Muscle layer of colon (tissue), 2 donors: ENCODE data around the gene EVX1.

Experiments used
- H3K27ac ChIP-seq: one replicate; pipeline ENCODE4 v1.7.0; 2013; ENCODE audit warnings: low read depth, mild to moderate bottlenecking, low read length, moderate library complexity
- H3K27me3 ChIP-seq, 2 donors: one replicate each; pipeline ENCODE4 v1.7.0; 2013; ENCODE audit warnings: low read length in 2 of 2, mild to moderate bottlenecking in 2 of 2; ENCODE audit not compliant: insufficient read depth in 2 of 2, control insufficient read depth in 1 of 2
- H3K36me3 ChIP-seq: one replicate; pipeline ENCODE4 v1.7.0; 2013; ENCODE audit warnings: mild to moderate bottlenecking, low read length; ENCODE audit not compliant: insufficient read depth
- H3K4me1 ChIP-seq: one replicate; pipeline ENCODE4 v1.7.0; 2013; ENCODE audit warnings: mild to moderate bottlenecking, low read length; ENCODE audit not compliant: insufficient read depth
- H3K4me3 ChIP-seq, 2 donors: one replicate each; pipeline ENCODE4 v1.7.0; 2013; ENCODE audit warnings: low read length in 2 of 2, low read depth in 1 of 2, mild to moderate bottlenecking in 1 of 2, moderate library complexity in 1 of 2
- H3K9ac ChIP-seq: one replicate; pipeline ENCODE4 v1.7.0; 2013; ENCODE audit warnings: low read length
- H3K9me3 ChIP-seq: one replicate; pipeline ENCODE4 v1.7.0; 2013; ENCODE audit warnings: mild to moderate bottlenecking, low read length
- donor health status: abdominal sarcoma.
- donor health status: Adenocarcinoma of cecum.

The EVX1 gene

DNA sequence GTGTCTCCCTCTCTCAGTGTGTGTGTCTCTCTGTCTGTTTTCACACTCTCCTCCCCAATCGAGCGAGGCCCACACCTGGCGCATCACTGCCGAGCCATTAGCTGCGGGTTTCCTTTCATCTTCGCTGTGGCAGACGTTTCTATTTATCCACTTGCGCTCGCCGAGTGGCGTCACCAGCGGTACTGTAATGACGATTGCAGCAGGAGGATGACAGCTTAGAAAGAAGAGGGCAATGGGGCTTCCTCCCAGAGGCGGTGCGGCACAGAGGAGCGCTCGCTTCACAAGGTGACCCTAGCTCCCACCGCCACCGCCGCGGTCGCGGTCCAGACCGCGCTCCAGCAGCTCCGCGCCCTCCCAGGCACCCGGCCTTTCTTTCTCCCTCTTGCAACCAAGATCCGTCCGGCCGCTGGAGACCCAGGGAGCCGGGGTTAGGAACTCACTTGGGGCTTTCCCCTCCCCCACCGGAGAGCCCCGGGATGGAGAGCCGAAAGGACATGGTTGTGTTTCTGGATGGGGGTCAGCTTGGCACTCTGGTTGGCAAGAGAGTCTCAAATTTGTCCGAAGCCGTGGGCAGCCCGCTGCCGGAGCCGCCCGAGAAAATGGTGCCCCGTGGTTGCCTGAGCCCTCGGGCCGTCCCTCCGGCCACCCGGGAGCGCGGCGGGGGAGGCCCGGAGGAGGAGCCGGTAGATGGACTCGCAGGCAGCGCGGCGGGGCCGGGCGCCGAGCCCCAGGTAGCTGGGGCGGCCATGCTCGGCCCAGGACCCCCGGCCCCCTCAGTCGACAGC, at the start of gene EVX1:
Gene EVX1 (plus strand): TSS at position 248 of the 785 bp plus-strand sequence. CDS start 229 bp downstream, at position 477.
- Histone ChIP-seq H3K27ac (no peak within 1 kb of the TSS), H3K4me3 (peak within 1 kb of the TSS; percentile 16 to 21)

DNA sequence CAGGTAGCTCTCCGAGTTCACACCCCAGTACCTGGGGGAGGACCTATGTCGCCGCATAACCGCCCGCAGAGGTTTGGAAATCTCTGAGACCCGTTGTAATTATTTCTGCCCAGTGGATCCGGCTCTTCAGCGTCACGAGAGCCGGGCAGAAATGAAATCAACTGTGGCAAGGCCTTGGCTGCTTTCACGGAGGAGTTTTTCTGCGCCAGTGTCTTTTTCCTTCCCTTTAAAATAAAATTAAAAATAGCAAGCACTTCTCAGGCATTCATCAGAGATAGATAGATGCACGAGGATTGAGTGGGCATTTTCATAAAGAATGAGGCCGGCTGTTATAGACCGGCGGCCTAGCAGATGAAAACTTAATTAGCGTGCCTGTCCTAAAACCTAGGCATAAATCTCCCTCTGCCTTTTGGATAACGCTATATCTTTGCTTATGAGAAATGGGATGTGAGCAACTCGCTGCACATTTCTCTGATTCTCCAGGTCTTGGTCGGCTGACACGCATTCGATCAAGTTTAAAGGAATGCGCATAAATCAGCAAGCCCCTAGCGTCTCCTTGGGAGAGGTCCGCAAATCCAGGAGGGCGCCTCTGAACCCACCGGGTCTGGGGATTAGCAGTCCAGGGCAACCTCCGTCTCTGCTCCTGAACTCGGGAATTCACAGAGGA, 49.1 kb upstream of the EVX1 start:
- Histone ChIP-seq H3K27me3 (peaks cover 13 to 15% of the 10 kb centered on the region in 2 donors), H3K9me3 (no peaks in the 10 kb centered on the region), H3K4me3 (peak overlapping the region; percentile 75 to 92), H3K4me1 (peaks cover 20% of the 10 kb centered on the region), H3K27ac (peak overlapping the region; percentile 97), H3K9ac (peak overlapping the region; percentile 94), H3K36me3 (no peaks in the 10 kb centered on the region)

More for the DNA sequence above, at the start of gene EVX1:
- no peaks in the 10 kb centered on the region for H3K9me3 ChIP-seq
- no peaks in the 10 kb centered on the region for H3K36me3 ChIP-seq
- H3K9ac ChIP-seq, result no peak within 1 kb of the TSS
- peaks cover 40% of the 10 kb centered on the region for H3K4me1 ChIP-seq
- H3K27me3 ChIP-seq, result peaks cover 97 to 100% of the 10 kb centered on the region in 2 donors

DNA sequence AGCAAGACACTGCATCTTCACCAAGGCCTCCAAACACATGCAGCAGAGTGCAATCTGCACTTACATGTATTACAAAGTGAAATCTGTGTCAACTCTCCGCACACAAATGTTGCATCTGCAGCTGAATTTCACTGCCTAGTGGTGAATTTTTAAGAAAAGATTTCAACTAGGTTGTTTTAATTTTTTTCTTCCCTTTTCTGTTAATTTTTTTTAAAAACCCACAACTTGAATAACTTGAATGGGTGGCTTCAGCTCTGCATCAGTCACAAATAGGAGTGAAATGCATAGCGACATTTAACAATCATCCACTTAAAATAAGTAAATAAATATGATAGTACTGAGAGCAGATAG, 48.6 kb upstream of the EVX1 start:
- H3K4me3 ChIP-seq, result peak overlapping the region; percentile 75 to 92
- peaks cover 20% of the 10 kb centered on the region for H3K4me1 ChIP-seq
- peaks cover 12 to 20% of the 10 kb centered on the region in 2 donors for H3K27me3 ChIP-seq
- H3K27ac ChIP-seq, result peak overlapping the region; percentile 97
- no peaks in the 10 kb centered on the region for H3K9me3 ChIP-seq
- peak overlapping the region; percentile 94 for H3K9ac ChIP-seq
- no peaks in the 10 kb centered on the region for H3K36me3 ChIP-seq

DNA sequence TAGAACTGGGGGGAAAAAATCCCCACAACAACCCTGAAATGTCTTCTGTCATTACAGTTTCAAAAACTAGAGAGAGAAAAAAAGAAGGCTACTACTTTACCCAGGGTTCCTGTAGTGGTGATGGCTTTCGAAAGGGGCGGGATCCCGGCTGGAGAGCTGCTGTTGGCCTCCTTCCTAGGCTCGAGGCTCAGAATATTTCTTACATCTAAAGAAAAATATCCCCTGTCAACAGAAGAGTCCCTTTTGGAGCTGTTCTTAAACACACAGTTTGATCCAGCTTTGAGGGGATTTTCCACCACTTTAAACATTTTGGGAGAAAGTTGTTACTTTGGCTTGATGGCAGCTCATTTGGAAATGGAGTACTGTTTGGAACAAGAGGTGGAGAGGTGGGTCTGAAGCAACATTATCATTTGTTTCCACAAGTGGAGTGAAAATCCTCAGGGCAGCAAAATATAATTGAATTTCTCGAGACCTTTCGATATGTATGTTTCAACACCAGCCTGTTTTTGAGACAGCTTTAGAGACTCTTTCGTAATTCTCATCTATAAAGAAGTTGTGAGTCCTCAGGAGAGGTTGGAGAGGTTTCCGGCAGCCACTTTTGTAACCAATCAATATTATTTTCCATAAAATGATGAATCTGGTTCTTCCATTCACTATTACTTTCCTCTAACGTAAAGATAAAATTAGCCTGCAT, 47.8 kb upstream of the EVX1 start:
- Histone ChIP-seq H3K27ac (peak overlapping the region; percentile 97), H3K4me1 (peaks cover 15% of the 10 kb centered on the region), H3K9me3 (no peaks in the 10 kb centered on the region), H3K36me3 (no peaks in the 10 kb centered on the region), H3K27me3 (peaks cover 12 to 23% of the 10 kb centered on the region in 2 donors), H3K9ac (peak overlapping the region; percentile 94), H3K4me3 (peak overlapping the region; percentile 9 to 92)

DNA sequence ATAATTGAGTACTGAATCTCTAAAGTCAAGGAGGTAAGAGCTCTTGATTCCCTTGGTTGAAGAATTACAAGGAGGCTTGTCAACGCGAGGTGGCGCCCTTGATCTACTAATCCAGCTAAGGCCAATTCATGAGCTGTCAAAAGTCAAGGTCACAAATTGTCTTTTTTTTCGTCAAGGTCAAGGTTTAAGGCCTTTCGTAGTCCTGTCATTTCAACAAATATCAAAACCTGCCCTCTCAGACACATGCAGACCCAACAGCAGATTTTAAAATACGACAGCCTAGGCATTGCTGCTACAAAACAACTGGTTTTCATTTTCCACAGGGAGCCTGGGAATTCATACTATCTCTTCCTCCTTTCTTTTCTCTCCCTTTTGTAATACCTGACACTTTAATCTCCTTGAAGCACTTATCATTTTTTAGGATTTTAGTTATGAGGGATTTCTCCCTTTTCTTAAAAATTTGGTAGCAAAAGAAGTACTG, 46.3 kb upstream of the EVX1 start:
- Histone ChIP-seq H3K27ac (peak overlapping the region; percentile 57), H3K9me3 (no peaks in the 10 kb centered on the region), H3K9ac (no peak overlapping the region), H3K4me1 (peaks cover 12% of the 10 kb centered on the region), H3K36me3 (no peaks in the 10 kb centered on the region), H3K4me3 (peak overlapping the region; percentile 2 to 86), H3K27me3 (peaks cover 21 to 36% of the 10 kb centered on the region in 2 donors)

DNA sequence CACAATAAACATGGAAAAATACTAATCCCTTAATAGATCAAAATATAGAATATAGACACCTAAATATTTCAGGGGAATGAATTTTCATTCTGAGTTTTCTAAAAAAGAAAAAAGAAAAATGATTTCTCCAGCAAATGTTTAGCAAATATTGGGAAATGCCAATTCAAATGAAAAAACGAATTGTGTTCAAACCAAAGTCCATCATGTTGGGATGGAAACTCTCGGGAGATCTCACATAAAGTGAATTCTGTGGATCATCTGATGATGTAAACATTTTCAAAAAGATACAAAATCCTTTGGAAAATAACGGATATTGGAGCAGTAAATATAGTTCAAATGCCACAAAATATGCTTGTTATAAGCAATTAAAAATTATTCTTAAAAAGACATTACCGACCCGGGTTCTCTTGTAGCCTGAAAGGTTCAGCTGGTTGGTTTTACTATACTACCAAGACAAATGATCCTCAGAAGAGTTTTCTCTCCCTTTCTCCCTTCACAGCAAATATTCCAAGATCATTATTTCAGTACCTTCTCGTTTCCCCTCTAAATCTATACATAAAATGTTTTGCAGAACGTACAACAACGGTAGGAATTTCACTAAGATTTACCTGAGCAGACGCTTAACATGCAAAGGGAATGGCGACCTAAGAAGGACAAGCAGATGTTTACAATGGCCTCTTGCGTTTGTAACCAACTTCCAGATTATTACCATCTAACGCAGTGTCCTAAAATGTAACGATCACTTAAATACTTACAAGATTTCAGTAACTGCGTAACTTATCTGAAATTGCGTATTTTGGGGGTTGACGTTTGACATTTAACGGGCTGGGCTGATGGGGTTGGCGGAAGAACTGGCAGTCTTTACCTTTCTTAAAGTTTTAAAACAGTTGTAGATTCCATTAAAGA, 45.2 kb upstream of the EVX1 start:
- H3K9me3 ChIP-seq, result no peaks in the 10 kb centered on the region
- H3K4me3 ChIP-seq, result peak overlapping the region; percentile 86 to 92
- no peaks in the 10 kb centered on the region for H3K36me3 ChIP-seq
- peak overlapping the region; percentile 55 for H3K9ac ChIP-seq
- H3K27ac ChIP-seq, result peak overlapping the region; percentile 57
- H3K27me3 ChIP-seq, result peaks cover 26 to 41% of the 10 kb centered on the region in 2 donors
- peaks cover 13% of the 10 kb centered on the region for H3K4me1 ChIP-seq

DNA sequence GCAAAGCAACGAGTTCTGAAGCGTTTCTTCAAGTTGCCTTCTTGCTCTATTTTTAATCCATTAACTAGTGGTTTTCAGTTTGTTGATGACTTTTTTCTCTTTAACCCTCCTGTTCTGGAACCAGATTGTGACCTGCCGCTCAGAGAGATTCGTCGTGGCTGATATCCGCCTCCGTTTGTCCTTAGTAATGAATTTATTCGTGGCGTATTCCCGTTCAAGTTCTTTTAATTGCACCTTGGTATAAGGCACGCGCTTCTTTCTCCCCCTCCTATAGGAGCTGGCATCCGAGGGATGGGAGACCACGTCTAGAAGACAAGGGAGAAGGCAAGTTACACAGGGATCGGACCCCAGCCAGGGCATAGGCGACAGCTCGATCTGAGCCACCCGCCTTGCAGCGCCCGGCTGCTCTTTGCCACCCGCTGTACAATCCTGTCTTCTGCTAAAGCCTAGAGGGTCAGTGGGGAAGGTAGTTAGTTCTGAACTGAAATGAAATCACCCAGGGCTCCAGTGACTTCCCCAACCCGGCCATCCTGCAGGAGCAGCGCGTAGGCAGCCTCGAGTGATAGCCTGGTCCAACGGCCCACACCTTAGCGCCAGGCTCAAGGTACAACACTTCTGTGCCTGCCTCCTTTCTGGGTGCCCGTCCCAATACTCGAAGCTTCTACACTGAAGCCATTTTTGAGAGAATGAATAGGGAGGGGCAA, 44.3 kb upstream of the EVX1 start:
- H3K9ac ChIP-seq, result peak overlapping the region; percentile 55
- peaks cover 13% of the 10 kb centered on the region for H3K4me1 ChIP-seq
- peak overlapping the region; percentile 86 for H3K27ac ChIP-seq
- H3K9me3 ChIP-seq, result no peaks in the 10 kb centered on the region
- H3K36me3 ChIP-seq, result no peaks in the 10 kb centered on the region
- H3K27me3 ChIP-seq, result peaks cover 33 to 50% of the 10 kb centered on the region in 2 donors
- peak overlapping the region; percentile 86 to 92 for H3K4me3 ChIP-seq

DNA sequence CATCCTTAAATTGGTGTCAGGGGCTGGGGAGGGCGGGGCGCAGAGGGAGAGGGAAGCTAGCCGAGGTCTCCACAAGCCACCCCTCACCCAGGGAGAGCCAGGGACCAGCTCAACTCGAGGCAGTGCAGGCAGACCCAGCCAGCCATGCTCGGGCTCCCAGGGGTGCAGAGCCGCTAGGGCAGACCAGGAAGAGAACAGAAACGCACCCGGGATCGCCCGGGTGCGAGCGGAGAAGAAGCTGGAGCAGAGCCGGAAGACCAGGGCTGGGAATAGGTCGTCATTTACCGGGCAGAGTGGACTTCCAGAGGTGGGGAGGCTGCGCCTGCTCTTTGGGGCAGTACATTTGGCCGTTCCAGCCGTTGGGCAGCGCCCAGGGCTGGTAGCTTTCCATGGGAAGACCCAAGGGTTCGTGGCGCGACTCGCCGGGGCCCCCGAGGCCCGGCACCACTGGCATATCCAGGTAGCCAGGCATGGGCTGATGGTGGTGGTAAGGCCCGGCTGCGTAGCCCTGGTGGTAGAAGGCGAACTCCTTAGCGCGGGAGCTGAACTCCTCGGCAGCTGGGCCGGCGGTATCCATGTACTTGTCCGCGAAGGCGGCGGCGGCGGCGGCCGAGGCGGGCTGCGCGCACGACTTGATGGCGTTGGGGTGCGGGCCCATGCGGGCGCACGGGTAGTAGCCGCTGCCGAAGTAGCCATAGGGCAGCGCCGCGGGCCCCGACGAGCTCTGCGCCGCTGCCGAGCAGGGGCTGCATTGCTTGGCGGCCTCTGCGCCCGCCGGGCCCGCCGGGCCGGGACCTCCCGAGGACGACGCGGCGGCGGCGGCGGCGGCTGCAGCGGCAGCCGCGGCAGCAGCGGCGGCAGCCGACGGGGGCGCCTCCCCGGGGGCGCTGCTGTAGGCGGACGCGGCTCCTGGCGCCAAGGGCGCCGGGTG, 43.5 kb upstream of the EVX1 start:
- peaks cover 41 to 58% of the 10 kb centered on the region in 2 donors for H3K27me3 ChIP-seq
- H3K4me3 ChIP-seq, result peak overlapping the region; percentile 86 to 92
- no peaks in the 10 kb centered on the region for H3K9me3 ChIP-seq
- H3K36me3 ChIP-seq, result no peaks in the 10 kb centered on the region
- peak overlapping the region; percentile 86 for H3K27ac ChIP-seq
- H3K9ac ChIP-seq, result peak overlapping the region; percentile 87
- peaks cover 13% of the 10 kb centered on the region for H3K4me1 ChIP-seq

DNA sequence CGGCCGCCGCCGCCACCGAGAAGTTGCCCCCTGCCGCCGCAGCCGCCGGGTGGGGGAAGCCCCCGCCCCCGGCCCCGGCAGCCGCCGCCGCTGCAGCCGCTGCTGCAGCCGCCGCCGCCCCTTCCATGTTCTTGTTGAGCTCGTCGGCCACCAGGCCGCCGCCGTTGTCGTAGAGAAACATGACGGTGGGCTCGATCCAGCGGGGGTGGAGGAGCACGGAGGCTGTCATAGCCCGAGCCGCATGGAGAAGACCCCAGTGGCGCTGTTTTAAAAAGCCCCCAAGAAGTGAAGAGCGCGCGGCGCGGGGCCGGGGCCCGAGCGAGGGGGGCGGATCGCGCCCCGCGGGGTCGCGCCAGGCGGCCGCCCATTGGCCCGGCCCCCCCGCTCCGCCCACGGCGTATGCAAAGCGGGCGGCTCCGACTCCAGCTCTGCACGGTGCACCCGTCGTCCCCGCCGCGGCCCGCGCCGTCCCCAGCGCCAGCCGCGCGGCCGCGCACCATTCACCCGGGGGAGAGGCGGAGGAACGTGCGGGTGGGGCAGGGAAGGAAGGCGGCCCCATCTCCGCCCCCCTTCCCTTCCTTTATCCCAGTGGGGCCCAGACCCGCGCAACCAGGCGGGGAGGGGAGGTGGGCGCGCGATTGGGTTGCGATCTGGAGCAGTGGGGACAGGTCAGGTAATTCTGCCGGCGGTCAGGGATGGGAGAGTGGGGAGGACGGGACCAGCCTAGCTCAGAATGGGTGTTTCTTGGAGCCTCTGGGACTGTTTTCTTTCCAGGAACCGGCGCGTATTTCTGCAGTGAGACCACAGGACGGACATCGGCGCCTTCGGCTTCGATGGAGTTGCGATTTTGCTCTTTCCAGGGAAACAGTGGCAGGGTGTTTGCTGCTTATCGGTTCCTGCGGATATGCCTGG, 42.5 kb upstream of the EVX1 start, which contains the start of gene HOXA13:
Gene HOXA13 (minus strand): TSS at position 243 of the 912 bp plus-strand sequence. CDS start 14 bp downstream, at position 229.
- Histone ChIP-seq H3K27ac (peak within 1 kb of the TSS; percentile 86), H3K4me3 (peak within 1 kb of the TSS; percentile 86 to 92), H3K4me1 (peaks cover 19% of the 10 kb centered on the region), H3K36me3 (no peaks in the 10 kb centered on the region), H3K9ac (peak within 1 kb of the TSS; percentile 87), H3K9me3 (no peaks in the 10 kb centered on the region), H3K27me3 (peaks cover 51 to 68% of the 10 kb centered on the region in 2 donors)
